EH (cell line): ENCODE data around the gene UQCC2.

ENCODE experiments used
- DNase-seq: peaks from one replicate; pipeline ENCODE4 v3.0.0-alpha.2; 2015; ENCODE audit warnings: low read depth

UQCC2 gene

DNA sequence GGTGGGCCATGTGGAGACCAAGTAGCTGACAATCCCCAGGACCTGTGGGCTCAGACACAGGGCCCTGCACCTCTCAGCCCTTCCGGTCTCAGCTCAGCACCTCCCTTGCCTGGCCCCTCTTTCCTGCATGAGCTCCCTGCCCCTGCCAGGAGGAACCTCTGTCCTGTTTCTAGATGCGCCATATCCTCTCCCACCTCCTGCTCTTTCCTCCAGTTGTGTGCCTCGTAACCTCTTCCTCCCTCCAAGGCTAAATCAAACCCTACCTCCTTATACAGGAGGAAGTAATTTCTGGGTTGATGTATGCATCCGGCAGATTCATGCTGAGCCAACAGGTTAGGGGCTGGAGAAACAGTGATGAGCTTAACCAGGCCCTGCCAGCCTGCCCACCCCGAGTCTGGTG lies 59.5 kb downstream of the UQCC2 start:
- no peak for DNase-seq

DNA sequence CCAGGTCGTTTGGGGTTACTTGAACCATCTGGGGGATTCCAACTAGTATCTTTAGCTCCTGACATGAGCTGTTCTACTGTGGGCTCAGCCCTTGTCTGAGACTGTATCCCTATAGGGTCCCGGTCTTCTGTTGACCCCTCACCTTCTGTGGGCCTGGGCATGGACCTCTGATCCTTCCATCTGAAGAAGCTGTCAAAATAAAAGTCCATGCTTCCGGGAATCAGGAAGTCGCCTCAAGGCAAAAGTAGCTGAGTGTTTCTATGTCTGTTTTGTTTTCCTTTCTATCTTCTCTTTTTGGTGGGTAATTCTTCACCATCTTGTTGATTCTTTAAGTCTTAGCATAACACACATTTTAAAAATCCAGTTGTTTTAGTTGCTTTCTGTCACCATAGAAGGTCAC lies 60.1 kb downstream of the UQCC2 start:
- no peak for DNase-seq
